Mesendoderm (in vitro differentiated cells): Measurements from ENCODE around the gene SERPINI2.
A peak's percentile ranks its signal among the peaks of the same experiment; 100 is the strongest.

Experiments used
- DNase-seq: peaks from one replicate; pipeline ENCODE4 v3.0.0; 2013
- H2AK5ac ChIP-seq: 2 replicates; pipeline ENCODE4 v1.6.1; 2013; ENCODE audit warnings: low read length, inconsistent platforms
- H2BK120ac ChIP-seq: 2 replicates; pipeline ENCODE4 v1.6.1; 2013; ENCODE audit warnings: low read depth, mild to moderate bottlenecking, low read length, moderate library complexity, mixed read lengths
- H2BK15ac ChIP-seq: replicated peaks from 2 replicates; pipeline ENCODE4 v1.6.1; 2013; ENCODE audit warnings: low read depth, mild to moderate bottlenecking, moderate library complexity
- H2BK5ac ChIP-seq: 2 replicates; pipeline ENCODE4 v1.6.1; 2013; ENCODE audit warnings: low read length, inconsistent platforms
- H3K18ac ChIP-seq: 2 replicates; pipeline ENCODE4 v1.6.1; 2013; ENCODE audit warnings: mild to moderate bottlenecking, low read length, mixed read lengths
- H3K23ac ChIP-seq: one replicate; pipeline ENCODE4 v1.6.1; 2013; ENCODE audit warnings: low read length
- H3K27ac ChIP-seq: 2 replicates; pipeline ENCODE4 v1.5.1; 2013; ENCODE audit warnings: low read depth, mild to moderate bottlenecking, inconsistent platforms, low read length, moderate library complexity
- H3K27me3 ChIP-seq: 2 replicates; pipeline ENCODE4 v1.6.1; 2013; ENCODE audit warnings: low read length, control low read depth, mild to moderate bottlenecking, inconsistent platforms; ENCODE audit not compliant: insufficient read depth, poor library complexity
- H3K36me3 ChIP-seq: 2 replicates; pipeline ENCODE4 v1.6.1; 2013; ENCODE audit warnings: low read length, inconsistent platforms; ENCODE audit not compliant: control insufficient read depth, insufficient read depth
- H3K4ac ChIP-seq: one replicate; pipeline ENCODE4 v1.6.1; 2013; ENCODE audit warnings: low read depth, mild to moderate bottlenecking, low read length, moderate library complexity
- H3K4me1 ChIP-seq: 2 replicates; pipeline ENCODE4 v1.6.1; 2013; ENCODE audit warnings: low read depth, low read length, inconsistent platforms; ENCODE audit not compliant: control insufficient read depth
- H3K4me2 ChIP-seq: 2 replicates; pipeline ENCODE4 v1.6.1; 2013; ENCODE audit warnings: low read length
- H3K4me3 ChIP-seq: 2 replicates; pipeline ENCODE4 v1.5.1; 2013; ENCODE audit warnings: mild to moderate bottlenecking, low read length
- H3K56ac ChIP-seq: one replicate; pipeline ENCODE4 v1.6.1; 2013; ENCODE audit warnings: low read length
- H3K79me1 ChIP-seq: 2 replicates; pipeline ENCODE4 v1.6.1; 2013; ENCODE audit warnings: low read length, inconsistent platforms
- H3K79me2 ChIP-seq: 2 replicates; pipeline ENCODE4 v1.6.1; 2013; ENCODE audit warnings: mild to moderate bottlenecking, low read length; ENCODE audit not compliant: control insufficient read depth, insufficient read depth
- H3K9ac ChIP-seq: 2 replicates; pipeline ENCODE4 v1.6.1; 2013; ENCODE audit warnings: low read length, inconsistent platforms
- H4K5ac ChIP-seq: one replicate; pipeline ENCODE4 v1.6.1; 2013; ENCODE audit warnings: low read length
- H4K8ac ChIP-seq: one replicate; pipeline ENCODE4 v1.6.1; 2013; ENCODE audit warnings: low read depth, mild to moderate bottlenecking, control low read depth, low read length, moderate library complexity
- WGBS: extraction: QIAGEN DNeasy Blood & Tissue Kit; methylation state at CpG from one replicate; pipeline ENCODE4 v1.1.7; 2013; ENCODE audit warnings: low lambda C conversion rate, missing lambda C conversion rate; ENCODE audit not compliant: insufficient coverage; ENCODE audit errors: extremely low coverage; 5-methylcytosine and 5-hydroxymethylcytosine counted together

The SERPINI2 gene

GRCh38 chr3:167483708-167484475 lies 10.1 kb upstream of the SERPINI2 start:
- H4K5ac ChIP-seq, result no peak overlapping the region
- H3K4me2 ChIP-seq, result no peak overlapping the region
- no peak overlapping the region for H3K4ac ChIP-seq
- H3K4me1 ChIP-seq, result no peaks in the 10 kb centered on the region
- H3K36me3 ChIP-seq, result no peaks in the 10 kb centered on the region
- no peak overlapping the region for H4K8ac ChIP-seq
- no peak overlapping the region for H2BK120ac ChIP-seq
- no peak overlapping the region for H3K56ac ChIP-seq
- H3K4me3 ChIP-seq, result no peak overlapping the region
- H3K23ac ChIP-seq, result no peak overlapping the region
- H3K27me3 ChIP-seq, result no peaks in the 10 kb centered on the region
- no peak overlapping the region for H2BK5ac ChIP-seq
- peak; percentile 51 for DNase-seq
- H2AK5ac ChIP-seq, result no peak overlapping the region
- H2BK15ac ChIP-seq, result no peak overlapping the region
- H3K27ac ChIP-seq, result no peak overlapping the region
- H3K79me1 ChIP-seq, result no peaks in the 10 kb centered on the region
- no peaks in the 10 kb centered on the region for H3K79me2 ChIP-seq
- H3K18ac ChIP-seq, result no peak overlapping the region
- no peak overlapping the region for H3K9ac ChIP-seq
- no CpG with 5 or more reads among the region's 2 CpGs for WGBS

GRCh38 chr3:167481164-167481563 lies 7.3 kb upstream of the SERPINI2 start:
- Histone ChIP-seq H3K27me3 (no peaks in the 10 kb centered on the region), H3K36me3 (no peaks in the 10 kb centered on the region), H3K4me3 (no peak overlapping the region), H2BK15ac (no peak overlapping the region), H3K27ac (no peak overlapping the region), H3K79me1 (no peaks in the 10 kb centered on the region), H4K5ac (no peak overlapping the region), H2AK5ac (no peak overlapping the region), H4K8ac (no peak overlapping the region), H3K23ac (no peak overlapping the region), H3K4me1 (no peaks in the 10 kb centered on the region), H3K9ac (no peak overlapping the region), H3K79me2 (no peaks in the 10 kb centered on the region), H2BK120ac (no peak overlapping the region), H3K18ac (no peak overlapping the region), H3K4ac (no peak overlapping the region), H2BK5ac (no peak overlapping the region), H3K4me2 (no peak overlapping the region), H3K56ac (no peak overlapping the region)
- no peak for DNase-seq

DNA sequence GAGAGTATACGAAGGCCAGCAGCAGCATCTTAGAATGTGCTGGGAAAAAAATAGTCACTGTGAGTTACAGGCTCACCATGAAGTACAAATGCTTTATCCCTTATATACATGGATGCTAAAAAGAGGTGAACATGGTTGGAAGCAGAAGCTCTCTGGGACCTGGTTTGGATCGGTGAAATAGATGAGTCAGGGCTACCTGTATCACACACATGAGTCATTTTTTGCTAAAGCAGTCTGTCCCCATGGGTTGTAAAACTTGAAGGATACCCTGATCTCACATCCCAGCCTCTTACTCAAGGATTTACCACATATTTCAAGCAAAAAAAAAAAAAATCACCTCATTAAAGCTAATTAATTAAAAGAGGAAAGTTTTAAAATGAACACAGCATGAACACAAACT lies 6.9 kb upstream of the SERPINI2 start:
- no peak overlapping the region for H3K27ac ChIP-seq
- H3K27me3 ChIP-seq, result no peaks in the 10 kb centered on the region
- peak; percentile 11 for DNase-seq
- no peak overlapping the region for H2BK5ac ChIP-seq
- no peak overlapping the region for H2AK5ac ChIP-seq
- no peak overlapping the region for H3K23ac ChIP-seq
- no peak overlapping the region for H3K56ac ChIP-seq
- H3K9ac ChIP-seq, result no peak overlapping the region
- no peaks in the 10 kb centered on the region for H3K4me1 ChIP-seq
- no peak overlapping the region for H4K8ac ChIP-seq
- no peak overlapping the region for H3K4ac ChIP-seq
- no CpG with 5 or more reads among the region's 2 CpGs for WGBS
- H2BK15ac ChIP-seq, result no peak overlapping the region
- no peak overlapping the region for H3K4me2 ChIP-seq
- no peak overlapping the region for H2BK120ac ChIP-seq
- H3K18ac ChIP-seq, result no peak overlapping the region
- H3K79me2 ChIP-seq, result no peaks in the 10 kb centered on the region
- no peak overlapping the region for H3K4me3 ChIP-seq
- no peaks in the 10 kb centered on the region for H3K36me3 ChIP-seq
- H3K79me1 ChIP-seq, result no peaks in the 10 kb centered on the region
- no peak overlapping the region for H4K5ac ChIP-seq

GRCh38 chr3:167469381-167469780 lies 4.5 kb downstream of the SERPINI2 start:
- H2BK15ac ChIP-seq, result no peak overlapping the region
- H2BK5ac ChIP-seq, result no peak overlapping the region
- H3K27ac ChIP-seq, result no peak overlapping the region
- no peak overlapping the region for H2AK5ac ChIP-seq
- no peak overlapping the region for H3K23ac ChIP-seq
- H4K8ac ChIP-seq, result no peak overlapping the region
- H3K27me3 ChIP-seq, result no peaks in the 10 kb centered on the region
- no peak overlapping the region for H3K9ac ChIP-seq
- no peaks in the 10 kb centered on the region for H3K4me1 ChIP-seq
- no peak overlapping the region for H3K4me2 ChIP-seq
- no peaks in the 10 kb centered on the region for H3K36me3 ChIP-seq
- no peak overlapping the region for H3K18ac ChIP-seq
- no peak overlapping the region for H3K4me3 ChIP-seq
- no peak overlapping the region for H3K56ac ChIP-seq
- WGBS, result no CpG with 5 or more reads among the region's 3 CpGs
- H3K79me1 ChIP-seq, result no peaks in the 10 kb centered on the region
- no peaks in the 10 kb centered on the region for H3K79me2 ChIP-seq
- H3K4ac ChIP-seq, result no peak overlapping the region
- H4K5ac ChIP-seq, result no peak overlapping the region
- no peak for DNase-seq
- no peak overlapping the region for H2BK120ac ChIP-seq

DNA sequence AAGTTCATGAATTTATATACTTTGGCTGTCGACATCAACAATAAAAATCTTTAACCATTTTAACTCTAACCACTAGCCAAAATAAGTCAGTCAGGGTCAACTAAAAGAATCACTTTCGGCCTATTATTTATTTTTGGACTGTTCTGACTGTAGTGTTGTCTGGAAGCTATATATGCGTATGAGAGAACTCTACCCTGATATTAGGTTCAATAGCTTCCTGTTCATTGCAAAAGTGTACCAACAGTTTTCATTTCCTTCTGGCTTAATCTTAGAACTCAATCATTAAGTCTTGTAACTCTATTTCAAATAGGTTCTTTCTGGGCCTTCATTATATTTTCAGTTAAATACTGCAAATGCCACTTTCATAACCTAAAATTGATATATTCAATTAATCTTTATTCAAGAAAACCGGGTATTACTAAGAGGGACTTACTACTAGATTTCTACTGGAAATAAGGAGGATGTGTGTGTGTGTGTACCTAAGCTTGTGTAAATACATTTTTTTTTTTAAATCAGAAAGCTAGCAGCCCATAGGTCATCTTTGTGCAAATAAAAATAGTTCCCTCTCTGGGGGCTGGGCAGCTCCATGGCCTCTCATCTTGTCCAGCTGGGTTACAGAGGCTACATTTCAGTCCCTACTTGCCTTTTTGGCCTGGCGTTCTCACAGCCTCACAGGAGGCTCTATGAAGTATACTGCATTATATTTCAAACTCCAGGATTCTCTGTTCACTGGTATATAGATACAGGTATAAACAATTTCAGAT lies 5.8 kb downstream of the SERPINI2 start:
- no peaks in the 10 kb centered on the region for H3K4me1 ChIP-seq
- no peak for DNase-seq
- no peak overlapping the region for H4K5ac ChIP-seq
- H3K27me3 ChIP-seq, result no peaks in the 10 kb centered on the region
- no peaks in the 10 kb centered on the region for H3K79me2 ChIP-seq
- no peak overlapping the region for H4K8ac ChIP-seq
- no peak overlapping the region for H2BK120ac ChIP-seq
- H3K18ac ChIP-seq, result no peak overlapping the region
- no CpG with 5 or more reads among the region's 5 CpGs for WGBS
- no peak overlapping the region for H3K27ac ChIP-seq
- no peak overlapping the region for H3K56ac ChIP-seq
- no peak overlapping the region for H2AK5ac ChIP-seq
- no peak overlapping the region for H3K23ac ChIP-seq
- H2BK5ac ChIP-seq, result no peak overlapping the region
- no peaks in the 10 kb centered on the region for H3K36me3 ChIP-seq
- no peaks in the 10 kb centered on the region for H3K79me1 ChIP-seq
- H2BK15ac ChIP-seq, result no peak overlapping the region
- H3K4me3 ChIP-seq, result no peak overlapping the region
- H3K4me2 ChIP-seq, result no peak overlapping the region
- H3K4ac ChIP-seq, result no peak overlapping the region
- no peak overlapping the region for H3K9ac ChIP-seq
